GM15510 (cell line): ENCODE data around the gene PFDN4.

ENCODE experiments used
- POLR2A ChIP-seq: IDR thresholded peaks from 3 replicates; pipeline ENCODE4 v1.6.1; 2011; ENCODE audit warnings: borderline replicate concordance; ENCODE audit not compliant: insufficient read length; ENCODE audit errors: extremely low read depth

PFDN4 gene

DNA sequence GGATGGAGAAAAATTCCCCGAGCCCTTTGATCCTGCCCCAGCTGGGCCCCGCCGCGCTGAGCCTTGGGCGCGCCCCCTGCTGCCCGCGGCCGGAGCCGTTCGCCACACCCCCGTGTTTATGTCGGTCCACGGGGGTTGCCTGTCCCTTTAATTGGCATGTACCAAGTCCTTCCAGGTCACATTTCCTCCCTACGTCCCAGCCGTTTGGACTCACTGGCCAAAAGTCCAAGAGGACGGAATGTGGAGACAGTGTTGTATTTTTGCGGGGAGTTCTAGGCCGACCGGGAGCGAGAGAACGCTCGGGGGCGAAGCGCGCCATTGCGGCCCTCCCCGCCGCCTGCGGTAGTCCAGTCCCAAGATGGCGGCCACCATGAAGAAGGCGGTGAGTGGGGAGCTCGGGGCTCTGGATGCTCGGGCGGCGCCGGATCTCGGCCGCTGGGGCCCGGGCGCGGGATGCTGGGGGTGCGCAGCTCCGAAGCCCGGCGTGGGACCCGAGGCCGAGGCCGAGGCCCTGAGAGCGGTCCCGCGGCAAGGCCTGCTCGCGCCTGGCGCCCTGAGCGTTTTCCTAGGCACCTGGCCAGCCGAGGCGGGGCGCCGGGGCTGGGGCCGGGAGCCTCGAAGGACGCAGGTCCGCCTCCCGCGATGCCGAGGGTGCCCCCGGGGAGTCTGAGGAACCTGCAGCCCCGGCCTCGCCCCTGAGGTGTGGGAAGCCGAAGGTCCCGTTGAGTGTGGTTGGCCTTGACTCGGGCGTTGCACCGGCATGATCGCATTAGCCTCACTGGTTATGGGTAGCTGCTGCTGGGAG, at the start of gene PFDN4:
Gene PFDN4 (plus strand): TSS at position 345 of the 805 bp plus-strand sequence. CDS start 14 bp downstream, at position 359.
- TF ChIP-seq POLR2A: peak; percentile 73

DNA sequence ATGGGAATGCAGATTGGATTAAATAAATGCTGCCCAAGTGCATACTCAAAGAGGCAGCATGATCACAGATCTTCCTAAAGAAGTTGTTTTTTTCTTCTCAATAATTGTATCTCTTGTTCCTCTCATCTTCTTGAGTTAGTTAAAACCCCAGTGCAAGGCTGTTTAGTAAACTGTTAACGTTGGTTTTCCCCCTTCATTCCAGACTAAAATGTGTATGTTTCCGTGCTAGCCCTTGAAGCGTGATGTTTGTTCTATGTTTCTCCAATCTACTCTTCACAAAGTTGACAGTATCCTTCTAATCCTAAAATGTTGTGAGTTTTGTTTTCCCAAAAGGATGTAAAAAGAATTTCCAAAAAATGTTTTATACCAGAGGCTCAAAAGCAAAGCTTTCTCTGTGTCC, 49.7 kb upstream of the PFDN4 start:
- no peak for TF ChIP-seq POLR2A

- TF ChIP-seq POLR2A: no peak
Observed at GRCh38 chr20:54158856-54159418, 49.0 kb upstream of the PFDN4 start.

GRCh38 chr20:54160065-54161007, 47.6 kb upstream of the PFDN4 start:
- no peak for TF ChIP-seq POLR2A

GRCh38 chr20:54161008-54161820, 46.7 kb upstream of the PFDN4 start:
- TF ChIP-seq POLR2A: no peak

DNA sequence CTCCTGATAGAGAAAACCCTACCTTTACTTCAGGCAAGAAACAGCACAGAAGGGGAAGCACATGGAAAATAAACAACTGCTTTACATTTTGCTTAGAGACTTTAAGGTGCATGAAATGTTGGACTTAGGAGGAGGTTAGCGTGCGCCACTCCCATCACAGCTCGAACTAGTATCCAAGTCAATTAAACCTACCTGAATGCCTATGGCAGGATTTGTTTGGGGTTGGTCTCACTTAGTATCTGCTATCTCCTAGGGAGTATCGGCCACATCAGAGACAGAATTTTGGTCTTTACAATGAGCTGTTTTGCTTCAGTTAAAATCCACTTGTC, 46.1 kb upstream of the PFDN4 start:
- no peak for TF ChIP-seq POLR2A

GRCh38 chr20:54162378-54163009, 45.4 kb upstream of the PFDN4 start:
- no peak for TF ChIP-seq POLR2A

GRCh38 chr20:54163402-54163801, 44.5 kb upstream of the PFDN4 start:
- TF ChIP-seq POLR2A: no peak

GRCh38 chr20:54165014-54165413, 42.9 kb upstream of the PFDN4 start:
- no peak for TF ChIP-seq POLR2A

DNA sequence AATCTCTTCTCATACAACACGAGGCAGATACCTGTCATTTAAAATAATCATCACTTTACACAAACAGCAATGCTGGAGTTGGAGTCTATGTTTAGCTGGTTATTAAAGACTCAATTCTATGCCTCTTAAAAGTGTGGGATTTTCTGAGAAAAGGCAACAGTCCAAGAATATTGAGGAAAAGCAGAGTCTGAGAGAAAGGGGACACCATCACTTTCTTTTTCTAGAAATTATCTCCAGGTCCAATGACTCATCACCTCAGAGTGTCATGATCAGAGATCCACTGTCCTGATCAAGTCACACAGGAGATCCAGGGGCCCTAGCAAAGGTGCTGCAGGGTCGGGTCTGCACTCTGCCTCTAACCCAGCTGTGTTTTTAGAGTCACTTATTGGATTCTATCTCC, 42.1 kb upstream of the PFDN4 start:
- no peak for TF ChIP-seq POLR2A

DNA sequence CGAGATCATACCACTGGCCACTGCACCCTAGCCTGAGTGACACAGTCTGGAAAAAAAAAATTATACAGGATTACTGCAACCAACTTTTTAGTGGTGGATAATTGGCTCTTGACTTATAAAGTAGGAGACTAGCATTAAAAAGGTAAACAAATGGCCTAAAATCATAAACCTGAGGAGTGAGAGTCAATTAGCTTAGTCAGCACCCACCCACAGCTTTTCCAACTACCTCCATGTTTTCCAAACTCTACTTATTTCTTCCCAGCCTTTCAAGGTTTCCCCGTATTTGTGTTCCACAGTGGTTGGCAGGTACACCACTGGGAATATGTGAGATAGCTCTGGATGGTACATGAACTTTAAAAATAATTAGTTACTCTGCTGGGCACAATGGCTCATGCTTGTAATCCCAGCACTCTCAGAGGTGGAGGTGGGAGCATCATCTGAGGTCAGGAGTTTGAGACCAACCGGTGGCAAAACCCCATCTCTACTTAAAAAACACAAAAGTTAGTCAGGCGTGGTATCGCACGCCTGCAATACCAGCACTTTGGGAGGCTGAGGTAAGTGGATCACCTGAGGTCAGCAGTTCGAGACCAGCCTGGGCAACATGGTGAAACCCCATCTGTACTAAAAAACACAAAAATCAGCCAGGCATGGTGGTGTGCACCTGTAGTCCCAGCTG, 40.8 kb upstream of the PFDN4 start:
- TF ChIP-seq POLR2A: no peak

GRCh38 chr20:54167909-54168872, 39.7 kb upstream of the PFDN4 start:
- TF ChIP-seq POLR2A: no peak
